GM13977 (cell line): ENCODE data around the gene KCND3.

Experiments used
- DNase-seq: peaks from one replicate; pipeline ENCODE4 v3.0.0; 2012; ENCODE audit warnings: low spot score
- CTCF ChIP-seq: IDR thresholded peaks from 2 replicates; pipeline ENCODE4 v1.5.1; 2012; ENCODE audit warnings: mild to moderate bottlenecking, control low read depth; ENCODE audit not compliant: insufficient read depth; ENCODE audit errors: extremely low read depth, missing control alignments
- in situ Hi-C: fragments of 300-500 bp; cut with MboI; formaldehyde crosslinking; loops from one replicate; pipeline ENCODE4 v1.12.0; 2022; ENCODE audit warnings: low sequenced_read_pairs, low pct_unique_long_range_greater_than_20kb, mixed read lengths, inconsistent platforms; ENCODE audit not compliant: unreplicated experiment

KCND3 gene

GRCh38 chr1:111776391-111776790, 213.1 kb downstream of the KCND3 start:
- TF ChIP-seq CTCF: no peak
- in situ Hi-C loops: no loop called here
- no peak for DNase-seq

GRCh38 chr1:111775966-111776365, 213.5 kb downstream of the KCND3 start:
- TF ChIP-seq CTCF: no peak
- DNase-seq: no peak
- in situ Hi-C loops: no loop called here

GRCh38 chr1:111770916-111771315, 218.6 kb downstream of the KCND3 start:
- no peak for DNase-seq
- TF ChIP-seq CTCF: no peak
- in situ Hi-C loops: loop anchor here (25.0 kb wide), 1 partner anchor 559 kb away; the partner anchor contains the start of gene DENND2D

GRCh38 chr1:111769517-111770146, 219.8 kb downstream of the KCND3 start:
- TF ChIP-seq CTCF: peak; percentile 80

GRCh38 chr1:111768625-111769024, 220.8 kb downstream of the KCND3 start:
- in situ Hi-C loops: loop anchor here (10.0 to 25.0 kb wide), 2 partner anchors 274 to 556 kb away; partner anchors contain the start of gene DENND2D
- no peak for TF ChIP-seq CTCF
- no peak for DNase-seq

More at GRCh38 chr1:111769517-111770146, 219.8 kb downstream of the KCND3 start:
- in situ Hi-C loops: loop anchor here (10.0 to 25.0 kb wide), 2 partner anchors 275 to 557 kb away; partner anchors contain the start of gene DENND2D
- DNase-seq: peak; percentile 63

- no peak for TF ChIP-seq CTCF
- in situ Hi-C loops: loop anchor here (10.0 to 25.0 kb wide), 2 partner anchors 273 to 556 kb away; partner anchors contain the start of gene DENND2D
- DNase-seq: no peak
Observed at GRCh38 chr1:111768023-111768422, 221.4 kb downstream of the KCND3 start.
